PFSK-1 (cell line): Measurements from ENCODE around the gene HOXA5.

Experiments used
- POLR2AphosphoS5 ChIP-seq: IDR thresholded peaks from 2 replicates; pipeline ENCODE4 v1.6.1; 2012; ENCODE audit warnings: low read depth, mild to moderate bottlenecking, control low read depth, low read length, moderate library complexity
- REST ChIP-seq, 2 experiments: IDR thresholded peaks; 2 replicates each; pipeline versions ENCODE4 v1.6.1 to v1.8.0; 2011 to 2012; ENCODE audit warnings: low read depth in 2 of 2, low read length in 2 of 2, control low read depth in 1 of 2, inconsistent platforms in 1 of 2, mild to moderate bottlenecking in 1 of 2, moderate library complexity in 1 of 2; ENCODE audit not compliant: insufficient read depth in 1 of 2
- SIN3A ChIP-seq: IDR thresholded peaks from 2 replicates; pipeline ENCODE4 v1.6.1; 2012; ENCODE audit warnings: mild to moderate bottlenecking, low read length, moderate library complexity, borderline replicate concordance; ENCODE audit not compliant: insufficient read depth
- TAF1 ChIP-seq: IDR thresholded peaks from 2 replicates; pipeline ENCODE4 v1.6.1; 2012; ENCODE audit warnings: low read length, control low read depth, borderline replicate concordance; ENCODE audit not compliant: insufficient read depth

- TF ChIP-seq POLR2AphosphoS5 (no peak), REST (IDR thresholded peaks at IDR 0.05; ENCODE audit: insufficient read depth in 1 of 2, low read depth in 2 of 2, low read length in 2 of 2) (no peak), TAF1 (no peak), SIN3A (no peak)
These were observed 19.2 kb downstream of the HOXA5 start for GRCh38 chr7:27124096-27124901.
